ENCODE data around the gene SDHA.

DNA sequence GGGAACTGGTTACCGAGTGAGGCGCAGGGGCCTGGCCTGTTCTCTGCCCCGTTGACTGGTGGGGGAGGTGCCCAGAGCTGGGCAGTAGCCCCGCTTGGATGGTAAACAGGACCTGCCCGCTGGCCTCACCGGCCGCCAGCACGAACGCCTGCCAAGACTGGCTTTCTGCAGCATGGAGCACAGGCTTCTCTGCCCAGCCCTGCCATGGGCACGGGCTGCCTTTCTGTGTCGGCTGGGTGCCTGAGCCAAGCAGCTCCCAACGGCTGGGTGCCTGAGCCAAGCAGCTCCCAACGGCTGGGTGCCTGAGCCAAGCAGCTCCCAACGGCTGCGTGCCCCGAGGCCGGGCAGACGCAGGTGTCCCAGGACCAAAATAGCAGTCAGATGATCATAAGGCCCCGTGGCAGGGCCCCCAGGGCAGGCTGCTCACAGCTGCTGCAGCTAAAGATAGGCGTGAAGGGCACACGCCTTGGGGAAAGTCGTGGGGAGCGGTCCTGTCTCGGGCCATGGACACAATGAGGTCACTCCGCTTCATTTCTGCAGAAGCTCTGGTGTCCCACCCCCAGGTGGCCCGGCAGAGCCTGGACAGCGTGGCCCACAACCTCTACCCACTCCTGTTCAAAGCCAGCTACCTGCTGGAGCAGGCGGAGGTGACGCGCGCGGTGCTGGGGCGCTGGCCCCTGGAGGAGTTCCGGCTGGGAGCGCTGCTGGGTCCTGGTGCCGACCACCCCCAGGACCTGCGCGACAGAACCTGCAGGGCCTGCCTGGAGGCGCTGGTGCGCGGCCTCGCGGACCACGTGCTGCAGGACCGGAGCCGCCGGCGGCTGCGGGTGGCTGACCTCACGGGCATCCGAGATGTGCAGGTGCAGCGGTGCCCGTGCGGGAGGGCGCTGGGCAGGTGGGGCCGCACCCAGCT, 26.8 kb upstream of the SDHA start, which contains the start of gene LRRC14B:
- TF ChIP-seq ZNF501 (tag by site-specific recombination; IDR thresholded peaks at IDR 0.05) (no peak), KLF16 (tag by site-specific recombination; IDR thresholded peaks at IDR 0.05) (no peak), TCF7L2 (IDR thresholded peaks at IDR 0.05; ENCODE audit: borderline replicate concordance, low read depth, low read length) (no peak), SP2 (tag by site-specific recombination; IDR thresholded peaks at IDR 0.05) (no peak)
- TF ChIP-seq, protein P1, sequence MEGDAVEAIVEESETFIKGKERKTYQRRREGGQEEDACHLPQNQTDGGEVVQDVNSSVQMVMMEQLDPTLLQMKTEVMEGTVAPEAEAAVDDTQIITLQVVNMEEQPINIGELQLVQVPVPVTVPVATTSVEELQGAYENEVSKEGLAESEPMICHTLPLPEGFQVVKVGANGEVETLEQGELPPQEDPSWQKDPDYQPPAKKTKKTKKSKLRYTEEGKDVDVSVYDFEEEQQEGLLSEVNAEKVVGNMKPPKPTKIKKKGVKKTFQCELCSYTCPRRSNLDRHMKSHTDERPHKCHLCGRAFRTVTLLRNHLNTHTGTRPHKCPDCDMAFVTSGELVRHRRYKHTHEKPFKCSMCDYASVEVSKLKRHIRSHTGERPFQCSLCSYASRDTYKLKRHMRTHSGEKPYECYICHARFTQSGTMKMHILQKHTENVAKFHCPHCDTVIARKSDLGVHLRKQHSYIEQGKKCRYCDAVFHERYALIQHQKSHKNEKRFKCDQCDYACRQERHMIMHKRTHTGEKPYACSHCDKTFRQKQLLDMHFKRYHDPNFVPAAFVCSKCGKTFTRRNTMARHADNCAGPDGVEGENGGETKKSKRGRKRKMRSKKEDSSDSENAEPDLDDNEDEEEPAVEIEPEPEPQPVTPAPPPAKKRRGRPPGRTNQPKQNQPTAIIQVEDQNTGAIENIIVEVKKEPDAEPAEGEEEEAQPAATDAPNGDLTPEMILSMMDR (tag by site-specific recombination; IDR thresholded peaks at IDR 0.05): no peak
- TF ChIP-seq, protein P2, sequence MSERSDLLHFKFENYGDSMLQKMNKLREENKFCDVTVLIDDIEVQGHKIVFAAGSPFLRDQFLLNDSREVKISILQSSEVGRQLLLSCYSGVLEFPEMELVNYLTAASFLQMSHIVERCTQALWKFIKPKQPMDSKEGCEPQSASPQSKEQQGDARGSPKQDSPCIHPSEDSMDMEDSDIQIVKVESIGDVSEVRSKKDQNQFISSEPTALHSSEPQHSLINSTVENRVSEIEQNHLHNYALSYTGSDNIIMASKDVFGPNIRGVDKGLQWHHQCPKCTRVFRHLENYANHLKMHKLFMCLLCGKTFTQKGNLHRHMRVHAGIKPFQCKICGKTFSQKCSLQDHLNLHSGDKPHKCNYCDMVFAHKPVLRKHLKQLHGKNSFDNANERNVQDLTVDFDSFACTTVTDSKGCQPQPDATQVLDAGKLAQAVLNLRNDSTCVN (tag by site-specific recombination; optimal IDR thresholded peaks at IDR 0.05): no peak
- TF ChIP-seq, protein P3, sequence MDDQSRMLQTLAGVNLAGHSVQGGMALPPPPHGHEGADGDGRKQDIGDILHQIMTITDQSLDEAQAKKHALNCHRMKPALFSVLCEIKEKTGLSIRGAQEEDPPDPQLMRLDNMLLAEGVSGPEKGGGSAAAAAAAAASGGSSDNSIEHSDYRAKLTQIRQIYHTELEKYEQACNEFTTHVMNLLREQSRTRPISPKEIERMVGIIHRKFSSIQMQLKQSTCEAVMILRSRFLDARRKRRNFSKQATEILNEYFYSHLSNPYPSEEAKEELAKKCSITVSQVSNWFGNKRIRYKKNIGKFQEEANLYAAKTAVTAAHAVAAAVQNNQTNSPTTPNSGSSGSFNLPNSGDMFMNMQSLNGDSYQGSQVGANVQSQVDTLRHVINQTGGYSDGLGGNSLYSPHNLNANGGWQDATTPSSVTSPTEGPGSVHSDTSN (CRISPR knock-in tag; IDR thresholded peaks at IDR 0.05): no peak
- TF ChIP-seq, protein P4, sequence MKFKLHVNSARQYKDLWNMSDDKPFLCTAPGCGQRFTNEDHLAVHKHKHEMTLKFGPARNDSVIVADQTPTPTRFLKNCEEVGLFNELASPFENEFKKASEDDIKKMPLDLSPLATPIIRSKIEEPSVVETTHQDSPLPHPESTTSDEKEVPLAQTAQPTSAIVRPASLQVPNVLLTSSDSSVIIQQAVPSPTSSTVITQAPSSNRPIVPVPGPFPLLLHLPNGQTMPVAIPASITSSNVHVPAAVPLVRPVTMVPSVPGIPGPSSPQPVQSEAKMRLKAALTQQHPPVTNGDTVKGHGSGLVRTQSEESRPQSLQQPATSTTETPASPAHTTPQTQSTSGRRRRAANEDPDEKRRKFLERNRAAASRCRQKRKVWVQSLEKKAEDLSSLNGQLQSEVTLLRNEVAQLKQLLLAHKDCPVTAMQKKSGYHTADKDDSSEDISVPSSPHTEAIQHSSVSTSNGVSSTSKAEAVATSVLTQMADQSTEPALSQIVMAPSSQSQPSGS (tag by site-specific recombination; IDR thresholded peaks at IDR 0.05; ENCODE audit: low read depth): no peak
- TF ChIP-seq, protein P5, sequence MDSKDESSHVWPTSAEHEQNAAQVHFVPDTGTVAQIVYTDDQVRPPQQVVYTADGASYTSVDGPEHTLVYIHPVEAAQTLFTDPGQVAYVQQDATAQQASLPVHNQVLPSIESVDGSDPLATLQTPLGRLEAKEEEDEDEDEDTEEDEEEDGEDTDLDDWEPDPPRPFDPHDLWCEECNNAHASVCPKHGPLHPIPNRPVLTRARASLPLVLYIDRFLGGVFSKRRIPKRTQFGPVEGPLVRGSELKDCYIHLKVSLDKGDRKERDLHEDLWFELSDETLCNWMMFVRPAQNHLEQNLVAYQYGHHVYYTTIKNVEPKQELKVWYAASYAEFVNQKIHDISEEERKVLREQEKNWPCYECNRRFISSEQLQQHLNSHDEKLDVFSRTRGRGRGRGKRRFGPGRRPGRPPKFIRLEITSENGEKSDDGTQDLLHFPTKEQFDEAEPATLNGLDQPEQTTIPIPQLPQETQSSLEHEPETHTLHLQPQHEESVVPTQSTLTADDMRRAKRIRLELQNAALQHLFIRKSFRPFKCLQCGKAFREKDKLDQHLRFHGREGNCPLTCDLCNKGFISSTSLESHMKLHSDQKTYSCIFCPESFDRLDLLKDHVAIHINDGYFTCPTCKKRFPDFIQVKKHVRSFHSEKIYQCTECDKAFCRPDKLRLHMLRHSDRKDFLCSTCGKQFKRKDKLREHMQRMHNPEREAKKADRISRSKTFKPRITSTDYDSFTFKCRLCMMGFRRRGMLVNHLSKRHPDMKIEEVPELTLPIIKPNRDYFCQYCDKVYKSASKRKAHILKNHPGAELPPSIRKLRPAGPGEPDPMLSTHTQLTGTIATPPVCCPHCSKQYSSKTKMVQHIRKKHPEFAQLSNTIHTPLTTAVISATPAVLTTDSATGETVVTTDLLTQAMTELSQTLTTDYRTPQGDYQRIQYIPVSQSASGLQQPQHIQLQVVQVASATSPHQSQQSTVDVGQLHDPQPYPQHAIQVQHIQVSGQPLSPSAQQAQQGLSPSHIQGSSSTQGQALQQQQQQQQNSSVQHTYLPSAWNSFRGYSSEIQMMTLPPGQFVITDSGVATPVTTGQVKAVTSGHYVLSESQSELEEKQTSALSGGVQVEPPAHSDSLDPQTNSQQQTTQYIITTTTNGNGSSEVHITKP (tag by site-specific recombination; IDR thresholded peaks at IDR 0.05): no peak
